ENCODE measurements around the gene ANXA11. TPM values are rescaled to one million over a fixed set of nuclear protein-coding genes. Genes with fewer than 3 reads are reported as not detected.

Gene ANXA11
- total RNA-seq, 2 experiments from 2014 or later, result 93.9 to 164 TPM

DNA sequence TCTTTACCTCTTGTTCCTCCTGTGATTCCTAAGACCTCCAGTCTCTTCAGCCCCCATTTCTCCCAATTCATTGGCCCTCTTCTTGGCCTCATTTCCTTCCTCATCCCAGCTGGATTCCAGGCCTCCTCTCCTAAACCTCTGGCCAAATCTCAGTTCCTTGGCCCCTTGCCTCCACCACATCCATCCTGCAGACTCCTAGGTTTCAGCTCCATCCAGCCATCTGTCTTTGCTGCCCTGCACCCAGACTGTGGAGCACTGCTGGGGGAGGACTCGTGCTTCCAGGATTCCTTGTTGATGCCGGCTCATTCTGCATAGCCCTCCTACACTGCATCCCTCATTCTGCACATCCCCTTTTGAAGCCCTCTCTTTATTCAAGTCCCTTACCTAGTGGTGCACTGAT, 66.1 kb downstream of the ANXA11 start:
- H3K9me3 ChIP-seq (ENCODE audit: low read length), result no peaks in the 10 kb centered on the region
- H4K20me1 ChIP-seq (ENCODE audit: insufficient read depth, low read length), result no peaks in the 10 kb centered on the region
- H3K4me3 ChIP-seq (ENCODE audit: low read depth, low read length, poor library complexity, severe bottlenecking), result no peak overlapping the region
- no peak overlapping the region for H2AFZ ChIP-seq (ENCODE audit: low read length)
- TF ChIP-seq, protein P1, sequence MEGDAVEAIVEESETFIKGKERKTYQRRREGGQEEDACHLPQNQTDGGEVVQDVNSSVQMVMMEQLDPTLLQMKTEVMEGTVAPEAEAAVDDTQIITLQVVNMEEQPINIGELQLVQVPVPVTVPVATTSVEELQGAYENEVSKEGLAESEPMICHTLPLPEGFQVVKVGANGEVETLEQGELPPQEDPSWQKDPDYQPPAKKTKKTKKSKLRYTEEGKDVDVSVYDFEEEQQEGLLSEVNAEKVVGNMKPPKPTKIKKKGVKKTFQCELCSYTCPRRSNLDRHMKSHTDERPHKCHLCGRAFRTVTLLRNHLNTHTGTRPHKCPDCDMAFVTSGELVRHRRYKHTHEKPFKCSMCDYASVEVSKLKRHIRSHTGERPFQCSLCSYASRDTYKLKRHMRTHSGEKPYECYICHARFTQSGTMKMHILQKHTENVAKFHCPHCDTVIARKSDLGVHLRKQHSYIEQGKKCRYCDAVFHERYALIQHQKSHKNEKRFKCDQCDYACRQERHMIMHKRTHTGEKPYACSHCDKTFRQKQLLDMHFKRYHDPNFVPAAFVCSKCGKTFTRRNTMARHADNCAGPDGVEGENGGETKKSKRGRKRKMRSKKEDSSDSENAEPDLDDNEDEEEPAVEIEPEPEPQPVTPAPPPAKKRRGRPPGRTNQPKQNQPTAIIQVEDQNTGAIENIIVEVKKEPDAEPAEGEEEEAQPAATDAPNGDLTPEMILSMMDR (conservative IDR thresholded peaks at IDR 0.05; ENCODE audit: low read length), result no peak
- no peak for TF ChIP-seq EZH2phosphoT487 (IDR thresholded peaks at IDR 0.05; ENCODE audit: borderline replicate concordance, low read depth, low read length)
- no peak overlapping the region for H3K4me2 ChIP-seq (ENCODE audit: low read length)
- POLR2A ChIA-PET, result no interaction called here
- no peaks in the 10 kb centered on the region for H3K9me2 ChIP-seq (ENCODE audit: insufficient read depth, low read length)
- no peaks in the 10 kb centered on the region for H3K79me2 ChIP-seq (ENCODE audit: insufficient read depth, low read depth, low read length)
- DNase-seq (ENCODE audit: low spot score), result no peak
- no peaks in the 10 kb centered on the region for H3K36me3 ChIP-seq (ENCODE audit: insufficient read depth, low read length)
- intact Hi-C loops (cut with micrococcal nuclease; ENCODE audit: unreplicated experiment), result no loop called here
- CTCF ChIA-PET (ENCODE audit: unreplicated experiment), result interaction anchor here (0.6 kb wide), 1 partner anchor 239 kb away, joined by 3 read pairs; no protein-coding TSS in a partner anchor
- H3K27ac ChIP-seq (ENCODE audit: low read depth, low read length, poor library complexity, severe bottlenecking), result no peak overlapping the region
- no TSS peak for BruUV-seq (replicated peaks)
- peaks cover 6% of the 10 kb centered on the region for H3K4me1 ChIP-seq (ENCODE audit: insufficient read depth, low read length, poor library complexity, severe bottlenecking)

DNA sequence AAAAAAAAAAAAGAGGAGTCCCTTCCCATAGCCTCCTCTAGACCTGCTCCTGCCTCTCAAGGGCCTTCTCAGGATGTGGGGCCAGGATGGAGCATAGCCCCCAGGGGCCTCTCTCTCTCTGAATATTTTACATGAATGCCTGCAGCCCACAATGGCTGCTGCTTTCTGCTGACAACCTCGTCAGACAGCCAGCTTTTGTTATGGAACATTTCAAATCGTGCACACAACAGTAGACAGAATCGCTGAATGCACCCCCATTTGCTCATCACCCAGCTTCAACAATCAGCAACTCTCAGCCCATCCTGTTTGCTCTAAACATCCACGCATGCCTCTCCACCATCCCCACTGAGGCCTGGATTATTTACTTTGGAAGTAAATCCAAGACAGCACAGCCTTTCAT, 67.4 kb downstream of the ANXA11 start:
- Histone ChIP-seq H3K36me3 (ENCODE audit: insufficient read depth, low read length) (no peaks in the 10 kb centered on the region), H3K79me2 (ENCODE audit: insufficient read depth, low read depth, low read length) (no peaks in the 10 kb centered on the region), H3K4me3 (ENCODE audit: low read depth, low read length, poor library complexity, severe bottlenecking) (no peak overlapping the region), H3K9me3 (ENCODE audit: low read length) (no peaks in the 10 kb centered on the region), H3K27ac (ENCODE audit: low read depth, low read length, poor library complexity, severe bottlenecking) (no peak overlapping the region), H3K4me1 (ENCODE audit: insufficient read depth, low read length, poor library complexity, severe bottlenecking) (no peaks in the 10 kb centered on the region), H4K20me1 (ENCODE audit: insufficient read depth, low read length) (no peaks in the 10 kb centered on the region), H2AFZ (ENCODE audit: low read length) (no peak overlapping the region), H3K4me2 (ENCODE audit: low read length) (no peak overlapping the region), H3K9me2 (ENCODE audit: insufficient read depth, low read length) (no peaks in the 10 kb centered on the region)
- intact Hi-C loops (cut with micrococcal nuclease; ENCODE audit: unreplicated experiment), result no loop called here
- ChIA-PET CTCF (ENCODE audit: unreplicated experiment) (interaction anchor here (0.6 kb wide), 1 partner anchor 333 kb away, joined by 3 read pairs; no protein-coding TSS in a partner anchor), POLR2A (no interaction called here)
- BruUV-seq (replicated peaks), result no TSS peak
- no peak for TF ChIP-seq EZH2phosphoT487 (IDR thresholded peaks at IDR 0.05; ENCODE audit: borderline replicate concordance, low read depth, low read length)
- TF ChIP-seq, protein P1 (conservative IDR thresholded peaks at IDR 0.05; ENCODE audit: low read length), result no peak
- DNase-seq (ENCODE audit: low spot score), result no peak

DNA sequence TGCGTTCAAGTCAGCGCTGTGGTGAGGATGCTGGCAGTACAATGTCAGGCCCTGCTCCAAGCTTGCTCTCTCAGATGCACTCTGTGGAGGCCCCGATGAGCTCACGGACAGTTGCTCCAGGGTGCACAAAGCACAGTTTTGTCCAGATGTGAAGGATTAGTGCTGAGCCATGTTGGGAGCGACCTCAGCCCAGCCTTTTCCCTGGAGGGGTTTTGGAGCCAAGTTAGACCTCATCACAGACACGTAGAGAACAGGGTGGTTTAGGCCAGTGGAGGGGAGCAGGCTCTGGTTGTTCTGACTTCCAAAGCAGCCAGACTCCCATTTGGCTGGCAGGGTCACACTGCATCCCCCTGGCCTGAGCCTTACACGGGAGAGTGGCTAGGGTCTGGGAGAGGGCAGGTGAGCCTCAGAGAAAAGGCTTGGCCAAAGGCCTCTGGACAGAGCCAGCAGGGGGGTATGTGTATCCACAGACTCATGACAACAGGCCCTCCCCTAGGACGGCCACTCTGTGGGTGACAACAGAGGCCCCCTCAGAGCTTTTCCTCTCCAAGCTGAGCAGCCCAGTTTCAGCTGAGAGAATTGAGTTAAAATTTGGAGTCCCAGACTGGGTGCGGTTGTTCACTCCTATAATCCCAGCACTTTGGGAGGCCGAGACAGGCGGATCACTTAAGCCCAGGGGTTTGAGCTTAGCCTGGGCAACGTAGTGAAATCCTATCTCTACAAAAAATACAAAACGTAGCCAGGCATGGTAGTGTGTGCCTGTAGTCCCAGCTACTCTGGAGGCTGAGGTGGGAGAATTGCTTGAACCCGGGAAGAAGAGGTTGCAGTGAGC, 68.1 kb downstream of the ANXA11 start:
- no peak for DNase-seq (ENCODE audit: low spot score)
- BruUV-seq (replicated peaks), result no TSS peak
- H4K20me1 ChIP-seq (ENCODE audit: insufficient read depth, low read length), result no peaks in the 10 kb centered on the region
- no peaks in the 10 kb centered on the region for H3K9me2 ChIP-seq (ENCODE audit: insufficient read depth, low read length)
- H3K27ac ChIP-seq (ENCODE audit: low read depth, low read length, poor library complexity, severe bottlenecking), result no peak overlapping the region
- H3K4me1 ChIP-seq (ENCODE audit: insufficient read depth, low read length, poor library complexity, severe bottlenecking), result no peaks in the 10 kb centered on the region
- intact Hi-C loops (cut with micrococcal nuclease; ENCODE audit: unreplicated experiment), result no loop called here
- CTCF ChIA-PET (ENCODE audit: unreplicated experiment), result interaction anchor here (0.6 kb wide), 1 partner anchor 334 kb away, joined by 3 read pairs; no protein-coding TSS in a partner anchor
- H3K79me2 ChIP-seq (ENCODE audit: insufficient read depth, low read depth, low read length), result no peaks in the 10 kb centered on the region
- POLR2A ChIA-PET, result interaction anchor here (0.6 kb wide), 1 partner anchor 639 kb away, joined by 3 read pairs; no protein-coding TSS in a partner anchor
- no peaks in the 10 kb centered on the region for H3K36me3 ChIP-seq (ENCODE audit: insufficient read depth, low read length)
- no peak overlapping the region for H2AFZ ChIP-seq (ENCODE audit: low read length)
- H3K4me3 ChIP-seq (ENCODE audit: low read depth, low read length, poor library complexity, severe bottlenecking), result no peak overlapping the region
- TF ChIP-seq EZH2phosphoT487 (IDR thresholded peaks at IDR 0.05; ENCODE audit: borderline replicate concordance, low read depth, low read length), result no peak
- TF ChIP-seq, protein P1 (conservative IDR thresholded peaks at IDR 0.05; ENCODE audit: low read length), result no peak
- no peaks in the 10 kb centered on the region for H3K9me3 ChIP-seq (ENCODE audit: low read length)
- H3K4me2 ChIP-seq (ENCODE audit: low read length), result no peak overlapping the region

All from OCI-LY7 (cell line).